ENCODE data around the gene COX11.
A peak's percentile ranks its signal among the peaks of the same experiment; 100 is the strongest.

Gene COX11

GRCh38 chr17:54968262-54968987 lies at the start of gene COX11, which contains the start of gene STXBP4:
Gene COX11 (minus strand): TSS chr17:54968654. CDS start chr17:54968646, 8 bp downstream.
Gene STXBP4 (plus strand): TSS chr17:54968765. CDS start chr17:54986220, 17,455 bp downstream.
- DNase-seq (ENCODE audit: low read depth), result peak; percentile 95

GRCh38 chr17:55005520-55005919 lies 37.1 kb upstream of the COX11 start:
- DNase-seq (ENCODE audit: low read depth), result peak; percentile 57

- DNase-seq (ENCODE audit: low read depth), result no peak
These were observed 36.0 kb upstream of the COX11 start for GRCh38 chr17:55004484-55004883.

- DNase-seq (ENCODE audit: low read depth), result no peak
These were observed 34.0 kb upstream of the COX11 start for GRCh38 chr17:55002458-55002857.

GRCh38 chr17:54996441-54996840 lies 28.0 kb upstream of the COX11 start:
- DNase-seq (ENCODE audit: low read depth), result no peak

- peak; percentile 79 for DNase-seq (ENCODE audit: low read depth)
These were observed 24.6 kb upstream of the COX11 start for GRCh38 chr17:54992797-54993639.

GRCh38 chr17:54991567-54991966 lies 23.1 kb upstream of the COX11 start:
- no peak for DNase-seq (ENCODE audit: low read depth)

- no peak for DNase-seq (ENCODE audit: low read depth)
These were observed 21.7 kb upstream of the COX11 start for GRCh38 chr17:54990118-54990517.

GRCh38 chr17:54985476-54985875 lies 17.0 kb upstream of the COX11 start:
- peak; percentile 18 for DNase-seq (ENCODE audit: low read depth)

- no peak for DNase-seq (ENCODE audit: low read depth)
These were observed 14.8 kb upstream of the COX11 start for GRCh38 chr17:54983260-54983659.

GRCh38 chr17:54982399-54982798 lies 13.9 kb upstream of the COX11 start:
- no peak for DNase-seq (ENCODE audit: low read depth)

- DNase-seq (ENCODE audit: low read depth), result no peak
These were observed 11.9 kb upstream of the COX11 start for GRCh38 chr17:54980375-54980774.

GRCh38 chr17:54979657-54980056 lies 11.2 kb upstream of the COX11 start:
- DNase-seq (ENCODE audit: low read depth), result no peak

GRCh38 chr17:54977744-54978143 lies 9.3 kb upstream of the COX11 start:
- DNase-seq (ENCODE audit: low read depth), result no peak

GRCh38 chr17:54976316-54976715 lies 7.9 kb upstream of the COX11 start:
- no peak for DNase-seq (ENCODE audit: low read depth)

- no peak for DNase-seq (ENCODE audit: low read depth)
These were observed 6.3 kb upstream of the COX11 start for GRCh38 chr17:54974759-54975158.

- DNase-seq (ENCODE audit: low read depth), result no peak
These were observed 4.1 kb upstream of the COX11 start for GRCh38 chr17:54972406-54973138.

- DNase-seq (ENCODE audit: low read depth), result no peak
These were observed 3.4 kb upstream of the COX11 start for GRCh38 chr17:54971901-54972300.

- no peak for DNase-seq (ENCODE audit: low read depth)
These were observed 2.7 kb upstream of the COX11 start for GRCh38 chr17:54971147-54971546.

GRCh38 chr17:54969658-54970572 lies 1.5 kb upstream of the COX11 start:
- DNase-seq (ENCODE audit: low read depth), result no peak

GRCh38 chr17:54968988-54969332 lies 506 bp upstream of the COX11 start:
- peak; percentile 56 for DNase-seq (ENCODE audit: low read depth)

All from ELR (cell line).